K562 (cell line): Measurements from ENCODE around the gene ZNF77. TPM values are rescaled to one million over a fixed set of nuclear protein-coding genes. Genes with fewer than 3 reads are reported as not detected.

Source experiments
- BHLHE40 ChIP-seq: IDR thresholded peaks from 2 replicates; pipeline ENCODE4 v1.6.1; 2011; ENCODE audit warnings: low read length, improper control_type of control experiment
- CBX5 ChIP-seq: IDR thresholded peaks from 2 replicates; pipeline ENCODE4 v1.6.1; 2014; ENCODE audit warnings: low read depth, borderline replicate concordance
- CREM ChIP-seq: IDR thresholded peaks from 2 replicates; pipeline ENCODE4 v1.6.1; 2014; ENCODE audit warnings: antibody characterized with exemption, low read depth
- EGR1 ChIP-seq: fragments of 450-650 bp; conservative IDR thresholded peaks from 2 replicates; pipeline ENCODE4 v1.6.1; 2017; ENCODE audit warnings: mild to moderate bottlenecking
- ELF1 ChIP-seq: fragments of 200-800 bp; sonication (Bioruptor generic); IDR thresholded peaks from 2 replicates; pipeline ENCODE4 v1.6.1; 2016; ENCODE audit warnings: missing genetic modification characterization, missing compliant biosample characterization
- MBD2 ChIP-seq: sonication (generic); IDR thresholded peaks from 2 replicates; pipeline ENCODE4 v1.6.1; 2016; ENCODE audit warnings: low read depth, borderline replicate concordance
- MCM5 ChIP-seq: fragments of 450-650 bp; IDR thresholded peaks from 2 replicates; pipeline ENCODE4 v1.6.1; 2016; ENCODE audit warnings: low read depth
- MEF2D ChIP-seq: conservative IDR thresholded peaks from 2 replicates; pipeline ENCODE4 v1.6.1; 2016; ENCODE audit warnings: low read depth, missing genetic modification characterization, missing compliant biosample characterization
- MTA2 ChIP-seq: fragments of 450-650 bp; IDR thresholded peaks from 2 replicates; pipeline ENCODE4 v1.6.1; 2016; ENCODE audit warnings: low read depth
- NFATC3 ChIP-seq: fragments of 450-650 bp; IDR thresholded peaks from 2 replicates; pipeline ENCODE4 v1.6.1; 2017; ENCODE audit warnings: mild to moderate bottlenecking
- NFIC ChIP-seq: fragments of 450-650 bp; IDR thresholded peaks from 2 replicates; pipeline ENCODE4 v1.6.1; 2017; ENCODE audit warnings: mild to moderate bottlenecking, inconsistent platforms
- NFRKB ChIP-seq: fragments of 450-650 bp; IDR thresholded peaks from 2 replicates; pipeline ENCODE4 v1.6.1; 2016; ENCODE audit warnings: low read depth
- PCBP2 ChIP-seq: fragments of 200-400 bp; formaldehyde crosslinking; IDR thresholded peaks from 2 replicates; pipeline ENCODE4 v1.6.1; 2018; ENCODE audit warnings: low read length, low read depth, mild to moderate bottlenecking, moderate library complexity; ENCODE audit not compliant: poor library complexity, severe bottlenecking
- POLR3G ChIP-seq: IDR thresholded peaks from 2 replicates; pipeline ENCODE4 v1.6.1; 2011; ENCODE audit not compliant: insufficient read length, insufficient replicate concordance; ENCODE audit errors: extremely low read depth
- RBFOX2 ChIP-seq: fragments of 200-400 bp; formaldehyde crosslinking; IDR thresholded peaks from 2 replicates; pipeline ENCODE4 v1.6.1; 2017; ENCODE audit warnings: low read depth, mild to moderate bottlenecking, low read length, moderate library complexity
- U2AF2 ChIP-seq: fragments of 200-400 bp; formaldehyde crosslinking; optimal IDR thresholded peaks from 2 replicates; pipeline ENCODE3; 2017; ENCODE audit warnings: low read depth, mild to moderate bottlenecking, low read length
- ZBTB7A ChIP-seq: IDR thresholded peaks from 2 replicates; pipeline ENCODE4 v1.6.1; 2011; ENCODE audit warnings: low read depth, mild to moderate bottlenecking, low read length, moderate library complexity, borderline replicate concordance; ENCODE audit not compliant: control insufficient read depth
- ZNF12 ChIP-seq: sonication (generic); formaldehyde crosslinking; IDR thresholded peaks from 2 replicates; pipeline ENCODE4 v1.4.0; 2020; ENCODE audit warnings: mild to moderate bottlenecking, missing genetic modification reagents
- ZNF431 ChIP-seq: sonication (generic); formaldehyde crosslinking; IDR thresholded peaks from 2 replicates; pipeline ENCODE4 v1.8.0; 2022; ENCODE audit warnings: mild to moderate bottlenecking, missing genetic modification reagents
- ZNF507 ChIP-seq: conservative IDR thresholded peaks from 2 replicates; pipeline ENCODE4 v1.6.1; 2017; ENCODE audit warnings: missing genetic modification characterization, missing compliant biosample characterization
- polyA plus RNA-seq, 8 experiments: library from polyadenylated mRNA; depleted of rRNA in 4 of 8; stranded (reverse) in 5 of 8; unstranded in 3 of 8; fragments of >200 nt; fragmentation: Nextera tagmentation in 2 of 8; fragmentation: Illumina TruSeq in 1 of 8; extraction: Ambion mirVana in 2 of 8; extraction: Trizol in 1 of 8; gene quantifications; 2 replicates each; pipeline versions ENCODE4 v1.2.1 to v1.2.3, GENCODE V29; 2011 to 2014; ENCODE audit warnings: inconsistent platforms in 1 of 8, missing spikeins in 1 of 8
- total RNA-seq, 7 experiments: library from RNA; depleted of rRNA in 6 of 7; stranded (reverse); fragments of >200 nt in 6 of 7; fragmentation: Illumina TruSeq in 2 of 7; extraction: Trizol in 2 of 7; gene quantifications; 2 replicates each; pipeline versions ENCODE4 v1.2.1 to v1.2.3, GENCODE V29; 2011 to 2021; ENCODE audit warnings: low replicate concordance in 1 of 7
- TF ChIP-seq, protein P1 (sequence below): fragments of 250-450 bp; sonication (Bioruptor Pico); IDR thresholded peaks from 2 replicates; pipeline ENCODE4 v1.8.0; 2022; ENCODE audit warnings: moderate library complexity, mild to moderate bottlenecking, inconsistent platforms
- TF ChIP-seq, protein P2 (sequence below): fragments of 250-450 bp; sonication (Bioruptor Pico); IDR thresholded peaks from 2 replicates; pipeline ENCODE4 v1.5.0; 2021; ENCODE audit warnings: mild to moderate bottlenecking, moderate library complexity
- TF ChIP-seq, protein P3 (sequence below): fragments of 250-450 bp; sonication (Bioruptor Pico); IDR thresholded peaks from 2 replicates; pipeline ENCODE4 v1.9.0; 2021; ENCODE audit warnings: mild to moderate bottlenecking
- TF ChIP-seq, protein P4 (sequence below), 2 experiments: fragments of 450-650 bp in 1 of 2; sonication (generic) in 1 of 2; formaldehyde crosslinking; conservative IDR thresholded peaks; 2 replicates each; pipeline versions ENCODE4 v1.4.0 to v1.8.1; 2020 to 2022; ENCODE audit warnings: mild to moderate bottlenecking in 1 of 2, missing genetic modification reagents in 1 of 2

ZNF77 gene
- total and polyA plus RNA-seq, 9 of the 15 experiments (the other 6 are each of a cell fraction or from before 2014, with no cell fraction given): 4.3 to 14.5 (median 7.7) TPM

DNA sequence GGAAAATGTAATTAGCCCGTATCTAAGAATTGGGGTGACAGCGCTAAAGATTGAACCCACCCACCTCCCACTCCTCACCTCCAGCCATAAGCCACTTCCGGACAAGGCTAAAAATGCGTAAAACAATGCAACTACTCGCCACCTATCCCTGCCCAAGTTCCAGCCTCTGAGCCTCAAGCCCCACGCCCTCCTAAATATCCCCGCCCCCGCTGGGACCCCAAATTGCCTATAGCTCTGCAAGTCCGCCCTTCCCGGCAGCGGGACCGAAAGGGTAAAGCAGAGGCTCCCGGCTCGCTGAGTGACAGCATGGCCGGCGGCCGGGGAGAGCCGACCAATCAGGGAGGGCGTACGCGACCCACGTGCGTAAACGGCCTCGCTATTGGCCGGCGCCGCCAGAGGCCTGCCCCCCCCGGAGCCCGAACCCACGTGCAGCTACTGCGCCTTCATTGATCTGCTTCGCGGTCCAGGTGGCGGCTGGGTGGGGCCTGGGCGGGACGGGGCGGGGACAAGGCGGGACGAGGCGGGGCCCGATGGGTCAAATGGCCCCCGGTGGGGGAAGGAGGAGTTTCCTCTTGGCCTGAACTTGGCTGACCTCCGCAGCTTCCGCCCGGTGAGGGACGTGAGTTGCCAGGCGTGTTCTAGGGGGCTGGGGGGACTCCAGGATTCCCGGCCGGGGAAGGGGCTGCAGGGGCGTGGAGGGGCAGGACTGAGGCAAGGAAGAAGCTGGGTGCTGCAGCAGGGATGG lies 32.4 kb upstream of the ZNF77 start, which contains the start of gene TLE6 (continued):
- TF ChIP-seq ZNF431 (CRISPR knock-in tag) (peak; percentile 51; the same call in 1 of the 2 replicates), U2AF2 (no peak), MEF2D (no peak), ZNF12 (CRISPR knock-in tag) (no peak), MBD2 (peak; percentile 85), EGR1 (peak; percentile 61), POLR3G (no peak), RBFOX2 (peak; percentile 77), CREM (peak; percentile 41; the same call in 1 of the 2 replicates), MCM5 (no peak), CBX5 (no peak), ZBTB7A (peak; percentile 59; the same call in 1 of the 2 replicates), ELF1 (tag) (peak; percentile 77), NFRKB (0 out of 2 replicates have a peak, but pooled peaks have one; percentile 28), BHLHE40 (peak; percentile 94), NFATC3 (no peak), PCBP2 (no peak), ZNF507 (tag) (no peak), MTA2 (no peak), NFIC (no peak)
- TF ChIP-seq, protein P1, sequence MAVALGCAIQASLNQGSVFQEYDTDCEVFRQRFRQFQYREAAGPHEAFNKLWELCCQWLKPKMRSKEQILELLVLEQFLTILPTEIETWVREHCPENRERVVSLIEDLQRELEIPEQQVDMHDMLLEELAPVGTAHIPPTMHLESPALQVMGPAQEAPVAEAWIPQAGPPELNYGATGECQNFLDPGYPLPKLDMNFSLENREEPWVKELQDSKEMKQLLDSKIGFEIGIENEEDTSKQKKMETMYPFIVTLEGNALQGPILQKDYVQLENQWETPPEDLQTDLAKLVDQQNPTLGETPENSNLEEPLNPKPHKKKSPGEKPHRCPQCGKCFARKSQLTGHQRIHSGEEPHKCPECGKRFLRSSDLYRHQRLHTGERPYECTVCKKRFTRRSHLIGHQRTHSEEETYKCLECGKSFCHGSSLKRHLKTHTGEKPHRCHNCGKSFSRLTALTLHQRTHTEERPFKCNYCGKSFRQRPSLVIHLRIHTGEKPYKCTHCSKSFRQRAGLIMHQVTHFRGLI (CRISPR knock-in tag): no peak
- TF ChIP-seq, protein P2, sequence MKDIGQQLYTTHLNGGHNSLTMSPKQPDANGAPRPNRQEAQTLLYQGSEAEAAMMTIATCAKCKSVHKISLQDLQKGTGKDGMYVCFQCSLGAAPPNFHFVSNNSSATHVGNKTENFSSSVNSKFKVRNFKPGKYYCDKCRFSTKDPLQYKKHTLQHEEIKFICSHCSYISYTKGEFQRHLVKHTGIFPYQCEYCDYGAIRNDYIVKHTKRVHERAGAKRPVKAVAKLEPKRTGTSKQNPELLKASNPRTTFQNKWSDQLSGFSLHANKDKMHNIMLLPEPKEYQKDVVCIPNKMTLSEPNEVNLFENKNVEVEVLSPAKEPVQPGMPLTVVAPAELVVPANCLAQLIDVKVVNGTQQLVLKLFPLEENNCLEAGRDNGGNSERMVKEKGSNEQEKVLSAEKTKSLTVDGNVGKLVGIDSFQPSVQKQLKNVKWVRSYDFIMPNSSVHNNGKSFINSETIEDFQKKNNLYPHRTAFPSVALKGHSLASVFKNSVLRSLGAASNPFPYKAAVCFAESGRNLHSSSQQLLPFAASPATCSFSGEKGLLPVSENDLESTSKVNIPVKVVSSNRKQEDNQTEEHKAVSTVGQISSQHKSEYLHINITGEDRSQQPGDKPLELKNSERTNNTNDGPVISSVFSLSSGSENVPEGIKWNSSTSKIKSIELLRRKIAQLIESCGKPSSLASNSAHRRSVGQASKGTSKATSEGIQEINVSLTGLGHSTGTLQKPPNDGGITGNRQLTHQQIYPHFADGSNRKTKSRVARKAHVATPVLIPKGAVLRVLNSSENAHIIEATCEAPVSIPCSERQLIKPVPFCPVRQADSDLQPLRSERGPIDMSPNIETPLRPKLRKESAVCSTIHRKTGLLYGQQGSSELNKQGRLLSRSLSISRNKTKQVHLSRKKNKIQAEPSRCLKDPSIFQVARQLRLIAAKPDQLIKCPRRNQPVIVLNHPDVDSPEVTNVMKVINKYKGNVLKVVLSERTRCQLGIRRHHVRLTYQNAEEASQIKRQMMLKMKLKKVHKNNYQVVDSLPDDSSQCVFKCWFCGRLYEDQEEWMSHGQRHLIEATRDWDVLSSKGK (CRISPR knock-in tag): no peak
- TF ChIP-seq, protein P3, sequence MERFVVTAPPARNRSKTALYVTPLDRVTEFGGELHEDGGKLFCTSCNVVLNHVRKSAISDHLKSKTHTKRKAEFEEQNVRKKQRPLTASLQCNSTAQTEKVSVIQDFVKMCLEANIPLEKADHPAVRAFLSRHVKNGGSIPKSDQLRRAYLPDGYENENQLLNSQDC (CRISPR knock-in tag): no peak
- TF ChIP-seq, protein P4, sequence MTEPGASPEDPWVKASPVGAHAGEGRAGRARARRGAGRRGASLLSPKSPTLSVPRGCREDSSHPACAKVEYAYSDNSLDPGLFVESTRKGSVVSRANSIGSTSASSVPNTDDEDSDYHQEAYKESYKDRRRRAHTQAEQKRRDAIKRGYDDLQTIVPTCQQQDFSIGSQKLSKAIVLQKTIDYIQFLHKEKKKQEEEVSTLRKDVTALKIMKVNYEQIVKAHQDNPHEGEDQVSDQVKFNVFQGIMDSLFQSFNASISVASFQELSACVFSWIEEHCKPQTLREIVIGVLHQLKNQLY (CRISPR knock-in tag; conservative IDR thresholded peaks at IDR 0.05): no peak
